GM21723 (cell line): ENCODE data around the gene VPS8.
"Not testable (repeated sequence)": the region's sequence is repeated elsewhere in the genome, so short reads cannot be mapped to it uniquely, and the experiment has no call there.

ENCODE experiments used
- ATAC-seq: cut with Tn5 transposase; IDR thresholded peaks from one replicate; pipeline ENCODE4 v1.9.1; 2021; ENCODE audit warnings: mild to moderate bottlenecking, moderate library complexity; ENCODE audit not compliant: unreplicated experiment

VPS8 gene

DNA sequence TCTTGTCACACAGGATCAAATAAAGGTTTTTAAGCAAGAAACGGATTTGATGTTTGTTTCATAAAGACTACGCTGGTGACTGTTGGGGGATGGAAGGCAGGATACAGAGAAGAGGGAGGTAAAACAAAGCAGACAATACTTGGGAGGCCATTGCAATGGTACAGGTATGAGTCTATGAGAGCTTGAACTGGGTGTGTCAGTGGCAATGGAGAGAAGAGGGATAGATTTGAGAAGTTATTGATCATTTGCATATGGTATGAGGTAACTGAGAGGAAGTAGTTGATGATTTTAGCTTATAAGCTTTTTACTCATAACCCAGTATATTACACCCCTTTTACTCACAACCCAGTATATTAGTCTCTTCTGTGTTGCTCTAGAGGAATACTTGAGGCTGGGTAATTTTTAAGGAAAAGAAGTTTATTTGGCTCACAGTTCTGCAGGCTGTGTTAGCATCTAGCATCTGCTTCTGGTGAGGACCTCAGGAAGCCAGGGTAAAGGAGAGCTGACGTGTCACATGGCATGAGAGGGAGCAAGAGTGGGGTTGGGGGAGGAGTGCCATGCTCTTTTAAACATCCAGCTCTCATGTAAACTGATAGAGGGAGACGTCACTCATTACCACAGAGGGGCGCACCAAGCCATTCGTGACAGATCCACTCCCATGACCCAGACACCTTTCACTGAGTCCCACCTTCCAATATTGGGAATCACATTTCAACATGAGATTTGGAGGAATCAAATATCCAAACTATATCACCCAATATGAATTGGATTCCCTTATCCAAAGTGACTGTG is 153.9 kb downstream of the VPS8 start:
- no peak for ATAC-seq

DNA sequence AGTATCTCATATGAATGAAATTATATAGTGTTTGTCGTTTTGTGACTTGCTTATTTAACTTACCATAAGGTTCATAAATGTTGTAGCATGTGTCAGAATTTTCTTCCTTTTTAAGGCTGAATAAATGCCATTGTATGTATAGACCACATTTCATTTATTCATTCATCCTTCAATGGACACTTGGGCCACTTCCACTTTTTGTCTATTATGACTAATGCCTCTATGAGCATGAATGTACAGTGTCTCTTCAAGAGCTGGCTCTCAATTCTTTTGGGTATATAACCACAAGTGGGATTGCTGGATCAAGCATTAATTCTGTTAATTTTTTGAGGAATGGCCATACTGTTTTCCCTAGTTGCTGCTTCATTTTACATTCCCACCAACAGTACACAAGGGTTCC is 156.1 kb downstream of the VPS8 start:
- no peak for ATAC-seq

GRCh38 chr3:184970186-184970585 is 158.2 kb downstream of the VPS8 start:
- ATAC-seq, result no peak

DNA sequence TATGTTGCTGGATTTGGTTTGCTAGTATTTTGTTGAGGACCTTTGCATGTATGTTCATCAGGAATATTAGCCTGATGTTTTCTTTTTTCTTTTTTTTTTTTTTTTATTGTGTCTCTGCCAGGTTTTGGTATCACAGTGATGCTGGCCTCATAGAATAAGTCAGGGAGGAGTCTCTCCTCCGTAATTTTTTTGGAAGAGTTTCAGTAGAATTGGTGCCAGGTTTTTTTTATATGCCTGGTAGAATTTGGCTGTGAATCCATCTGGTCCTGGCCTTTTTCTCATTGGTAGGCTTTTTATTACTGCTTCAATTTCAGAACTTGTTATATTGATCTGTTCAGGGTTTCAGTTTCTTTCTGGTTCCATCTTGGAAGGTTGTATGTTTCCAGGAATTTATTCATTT is 165.8 kb downstream of the VPS8 start:
- ATAC-seq, result no peak

- ATAC-seq, result no peak
Measured at GRCh38 chr3:184981071-184981470, 169.1 kb downstream of the VPS8 start.

GRCh38 chr3:184982076-184982475 is 170.1 kb downstream of the VPS8 start:
- no peak for ATAC-seq

DNA sequence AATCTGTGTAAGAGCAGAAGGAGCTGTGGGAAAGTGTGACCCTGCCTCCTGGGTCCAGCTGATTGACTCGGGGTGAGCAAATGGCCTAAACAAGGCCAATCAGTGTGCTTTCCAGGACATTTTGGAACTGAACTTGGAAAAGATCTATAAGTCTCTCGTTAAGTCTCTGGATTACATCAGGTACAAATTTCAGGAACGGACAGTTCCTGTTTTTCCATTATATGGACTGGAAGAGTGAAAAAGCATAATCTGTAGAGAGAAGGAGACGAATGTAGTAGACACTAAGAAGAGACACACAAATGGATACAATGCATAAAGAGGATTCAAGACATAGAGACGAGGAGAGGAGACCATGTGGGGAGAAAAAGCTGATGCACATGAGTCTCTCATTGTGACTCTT is 173.6 kb downstream of the VPS8 start:
- ATAC-seq, result no peak

- no peak for ATAC-seq
Measured at GRCh38 chr3:184986366-184986889, 174.5 kb downstream of the VPS8 start.

DNA sequence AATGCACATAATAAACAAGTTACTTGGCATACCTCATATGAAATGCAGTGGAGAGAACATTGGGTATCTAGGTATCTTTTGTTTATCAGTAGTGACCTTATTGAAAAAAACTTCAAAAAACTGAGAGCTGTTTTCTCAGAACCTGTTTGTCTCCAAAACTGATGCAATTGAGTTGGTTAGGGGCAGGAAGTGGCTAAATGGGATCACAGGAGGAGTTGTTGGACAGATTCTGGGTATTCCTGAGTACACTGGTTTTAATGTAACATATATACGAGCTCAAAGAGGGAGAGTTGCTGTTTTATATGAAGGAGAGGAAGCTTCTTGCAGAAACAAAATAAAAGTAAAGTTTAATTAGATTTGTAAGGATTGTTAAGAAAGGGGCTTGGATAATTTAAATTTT is 181.4 kb downstream of the VPS8 start:
- ATAC-seq, result no peak

- ATAC-seq, result not testable (repeated sequence)
Measured at GRCh38 chr3:185003876-185004275, 191.9 kb downstream of the VPS8 start.

- ATAC-seq, result no peak
Measured at GRCh38 chr3:185009650-185010049, 197.7 kb downstream of the VPS8 start.

- ATAC-seq, result not testable (repeated sequence)
Measured at GRCh38 chr3:185017584-185017983, 205.6 kb downstream of the VPS8 start.

DNA sequence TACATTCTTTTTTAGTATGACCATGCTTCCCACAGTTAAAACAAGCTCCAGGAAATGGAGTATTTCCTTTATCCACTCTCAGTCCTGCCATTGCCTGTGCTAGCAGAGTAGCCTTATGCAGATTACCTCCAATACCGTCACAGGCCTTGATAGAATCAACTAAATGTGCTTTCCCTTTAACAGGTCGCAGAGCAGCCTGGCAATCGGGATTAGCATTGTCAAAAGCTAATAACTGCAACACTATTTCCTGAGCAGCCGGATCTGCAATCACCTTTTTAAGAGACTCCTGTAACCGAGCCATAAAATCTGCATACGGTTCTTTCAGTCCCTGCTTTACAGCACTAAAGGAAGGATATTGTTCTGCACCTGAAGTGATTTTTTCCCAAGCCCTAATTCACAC is 206.0 kb downstream of the VPS8 start:
- ATAC-seq, result not testable (repeated sequence)

- ATAC-seq, result no peak
Measured at GRCh38 chr3:185021256-185021655, 209.3 kb downstream of the VPS8 start.

GRCh38 chr3:185024406-185024805 is 212.4 kb downstream of the VPS8 start:
- ATAC-seq, result no peak

DNA sequence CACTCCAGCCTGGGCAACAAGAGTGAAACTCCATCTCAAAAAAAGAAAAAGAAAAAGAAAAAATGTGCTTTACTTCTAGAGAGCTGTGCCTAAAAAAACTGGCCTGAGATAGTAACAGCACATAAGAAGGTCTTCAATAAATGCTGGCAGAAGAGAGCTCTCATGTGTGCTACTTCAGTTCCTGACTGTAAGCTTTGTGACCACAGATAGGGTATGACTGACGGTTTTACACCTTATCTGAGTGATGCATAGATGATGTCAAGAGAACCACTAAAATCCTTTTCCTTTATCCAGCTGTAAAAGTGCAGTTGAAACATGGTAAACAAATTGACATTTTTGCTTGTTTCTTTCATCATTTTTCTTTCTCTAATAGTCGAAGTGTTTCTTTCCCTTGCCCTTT is 213.0 kb downstream of the VPS8 start:
- ATAC-seq, result no peak

GRCh38 chr3:185028121-185028520 is 216.2 kb downstream of the VPS8 start:
- ATAC-seq, result no peak

DNA sequence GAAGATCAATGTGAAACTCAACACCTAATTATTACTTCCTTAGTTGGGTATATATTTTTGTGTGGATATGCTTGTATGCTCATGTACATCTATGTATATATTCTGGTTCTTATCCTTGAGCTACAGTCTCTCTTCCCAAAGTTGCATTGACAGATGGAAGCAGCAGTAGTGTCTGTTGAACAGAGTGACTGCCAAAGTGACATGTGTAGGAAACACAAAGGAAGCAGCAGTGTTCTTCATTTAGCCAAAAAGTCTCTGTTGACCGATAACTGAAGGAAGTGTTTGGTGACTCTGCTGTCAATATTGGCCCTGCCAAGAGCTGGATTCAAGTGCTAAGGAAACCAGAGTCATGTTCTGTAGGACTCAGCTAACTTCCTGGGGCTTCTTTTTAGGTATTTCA is 217.1 kb downstream of the VPS8 start:
- ATAC-seq, result no peak

GRCh38 chr3:185030399-185030798 is 218.4 kb downstream of the VPS8 start:
- ATAC-seq, result no peak

GRCh38 chr3:185030951-185031350 is 219.0 kb downstream of the VPS8 start:
- ATAC-seq, result no peak

DNA sequence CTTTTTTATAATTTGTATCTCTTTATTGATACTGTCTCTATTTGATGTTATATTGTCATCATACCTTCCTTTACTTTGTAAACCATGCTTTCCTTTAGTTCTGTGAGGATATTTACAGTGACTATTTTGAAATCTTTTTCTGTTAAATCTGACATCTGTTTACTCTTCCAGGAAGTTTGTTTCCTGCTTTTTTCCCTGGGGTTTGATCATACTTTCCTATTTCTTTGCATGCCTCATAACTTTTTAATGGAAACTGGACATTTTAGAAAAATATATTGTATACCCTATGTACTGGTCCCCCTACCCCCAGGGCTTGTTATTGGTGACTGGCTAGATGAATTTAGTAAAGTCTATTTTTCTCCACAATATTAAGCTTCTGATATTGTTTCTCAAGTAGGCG is 225.8 kb downstream of the VPS8 start:
- ATAC-seq, result no peak

GRCh38 chr3:185040425-185040824 is 228.5 kb downstream of the VPS8 start:
- ATAC-seq, result no peak

DNA sequence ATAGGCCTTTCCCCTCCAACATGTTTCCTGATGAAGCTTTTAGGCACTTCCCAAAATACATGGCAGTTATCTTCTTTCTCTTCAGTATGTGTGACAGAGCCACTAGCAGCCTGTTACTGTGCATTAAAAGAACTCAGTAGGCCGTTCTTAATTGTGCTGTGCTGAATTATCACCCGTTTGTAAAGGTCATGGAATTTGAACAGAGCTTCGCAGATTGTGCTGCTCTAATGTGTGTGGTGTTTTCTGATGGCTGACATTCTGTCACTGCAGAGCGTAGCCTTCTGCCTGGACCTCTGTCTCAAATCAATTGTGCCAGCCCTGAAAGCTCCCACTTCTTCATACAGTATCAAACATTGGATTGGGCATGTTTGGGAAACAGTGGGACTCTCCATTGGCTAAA is 229.6 kb downstream of the VPS8 start:
- no peak for ATAC-seq
